OCI-LY7 (cell line): ENCODE results near the gene RREB1. TPM values are rescaled to one million over a fixed set of nuclear protein-coding genes. Genes with fewer than 3 reads are reported as not detected.

Experiments used
- BruUV-seq: library from RNA; stranded (reverse); fragments of 400-500 nt; replicated peaks from 2 replicates; lab custom pipeline; 2021; lab: Mats Ljungman, UMichigan
- CTCF ChIA-PET: fragments of 300-600 bp; sonication (Branson Sonifier 250); formaldehyde crosslinking; loops from one replicate; lab custom pipeline; 2022; ENCODE audit warnings: antibody characterized with exemption; ENCODE audit not compliant: unreplicated experiment; lab: Charles Lee
- POLR2A ChIA-PET: fragments of 300-600 bp; sonication (Branson Sonifier 250); formaldehyde crosslinking; loops from one replicate; lab custom pipeline; 2022; ENCODE audit warnings: antibody characterized with exemption; lab: Charles Lee
- DNase-seq: peaks from one replicate; pipeline ENCODE4 v3.0.0-alpha.2; 2015; ENCODE audit warnings: low spot score
- H2AFZ ChIP-seq: fragments of 200-600 bp; sonication (generic), shearing (Covaris generic); 2 replicates; pipeline ENCODE4 v1.6.1; 2014; ENCODE audit warnings: mild to moderate bottlenecking, antibody characterized with exemption, low read length, moderate library complexity
- H3K27ac ChIP-seq: fragments of 200-600 bp; sonication (generic); 2 replicates; pipeline ENCODE4 v1.5.1; 2014; ENCODE audit warnings: mixed run types, low read depth, mild to moderate bottlenecking, moderate library complexity, low read length, inconsistent platforms; ENCODE audit not compliant: poor library complexity, severe bottlenecking
- H3K36me3 ChIP-seq: fragments of 200-600 bp; sonication (generic); 2 replicates; pipeline ENCODE4 v1.6.1; 2014; ENCODE audit warnings: mild to moderate bottlenecking, antibody characterized with exemption, low read length, moderate library complexity, mixed read lengths; ENCODE audit not compliant: insufficient read depth
- H3K4me1 ChIP-seq: fragments of 200-600 bp; sonication (generic); 2 replicates; pipeline ENCODE4 v1.5.1; 2014; ENCODE audit warnings: mild to moderate bottlenecking, low read length; ENCODE audit not compliant: insufficient read depth, poor library complexity, severe bottlenecking
- H3K4me2 ChIP-seq: fragments of 200-600 bp; sonication (generic); 2 replicates; pipeline ENCODE4 v1.6.1; 2014; ENCODE audit warnings: mild to moderate bottlenecking, low read length
- H3K4me3 ChIP-seq: fragments of 200-600 bp; sonication (generic); 2 replicates; pipeline ENCODE4 v1.5.1; 2014; ENCODE audit warnings: mild to moderate bottlenecking, low read depth, low read length; ENCODE audit not compliant: poor library complexity, severe bottlenecking
- H3K79me2 ChIP-seq: fragments of 200-600 bp; sonication (generic); 2 replicates; pipeline ENCODE4 v1.6.1; 2016; ENCODE audit warnings: low read depth, mild to moderate bottlenecking, low read length, moderate library complexity, mixed read lengths; ENCODE audit not compliant: insufficient read depth
- H3K9me2 ChIP-seq: fragments of 200-600 bp; sonication (generic); 2 replicates; pipeline ENCODE4 v1.6.1; 2016; ENCODE audit warnings: mild to moderate bottlenecking, low read length, mixed read lengths; ENCODE audit not compliant: insufficient read depth
- H3K9me3 ChIP-seq: fragments of 200-600 bp; sonication (generic); 2 replicates; pipeline ENCODE4 v1.6.1; 2014; ENCODE audit warnings: mild to moderate bottlenecking, mixed run types, low read length, mixed read lengths
- H4K20me1 ChIP-seq: fragments of 200-600 bp; sonication (generic); 2 replicates; pipeline ENCODE4 v1.6.1; 2014; ENCODE audit warnings: mild to moderate bottlenecking, antibody characterized with exemption, low read length, moderate library complexity, mixed read lengths; ENCODE audit not compliant: insufficient read depth
- EZH2phosphoT487 ChIP-seq: fragments of 200-600 bp; sonication (generic); IDR thresholded peaks from 2 replicates; pipeline ENCODE4 v1.6.1; 2018; ENCODE audit warnings: low read depth, borderline replicate concordance, mild to moderate bottlenecking, mixed run types, antibody characterized with exemption, low read length, moderate library complexity, mixed read lengths
- intact Hi-C: fragments of 100-400 bp; cut with micrococcal nuclease; formaldehyde crosslinking; loops from one replicate; pipeline ENCODE4 v1.10.0; 2022; ENCODE audit not compliant: unreplicated experiment
- total RNA-seq, 2 experiments: library from RNA; depleted of rRNA in 1 of 2; stranded (reverse); fragments of >200 nt in 1 of 2; shearing (Covaris generic) in 1 of 2; gene quantifications; 2 replicates each; pipeline ENCODE4 v1.2.3, GENCODE V29; 2014 to 2022
- TF ChIP-seq, protein P1 (sequence below): fragments of 200-600 bp; sonication (generic); conservative IDR thresholded peaks from 2 replicates; pipeline ENCODE4 v1.5.1; 2014; ENCODE audit warnings: mild to moderate bottlenecking, antibody characterized with exemption, low read length, moderate library complexity, mixed read lengths

Gene RREB1
- total RNA-seq, 2 experiments from 2014 or later, result 4.4 to 7.1 TPM

DNA sequence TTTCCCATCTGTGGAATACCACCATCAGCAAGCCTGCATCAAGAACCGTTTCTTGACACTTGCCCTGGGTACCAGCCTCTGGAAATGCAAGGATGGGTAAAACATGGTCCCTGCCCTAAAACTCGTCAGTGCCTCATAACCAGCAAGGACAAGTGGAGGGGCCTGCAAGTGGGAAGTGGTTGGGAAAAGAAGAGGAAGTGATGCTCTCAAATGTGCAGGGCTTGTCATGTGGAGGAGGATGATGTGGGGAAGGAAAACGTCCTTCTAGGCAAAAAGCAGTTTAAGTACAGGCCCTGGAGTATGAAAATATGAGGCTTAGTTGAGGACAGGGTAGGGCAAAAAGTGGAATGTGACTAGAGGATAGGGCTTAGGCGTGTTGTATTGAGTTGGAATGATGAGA, 19.0 kb downstream of the RREB1 start:
- Histone ChIP-seq H4K20me1 (no peaks in the 10 kb centered on the region; the same call in 1 of the 2 replicates), H3K4me2 (no peak overlapping the region), H3K27ac (no peak overlapping the region), H3K79me2 (no peaks in the 10 kb centered on the region), H3K36me3 (no peaks in the 10 kb centered on the region), H3K4me3 (no peak overlapping the region), H3K4me1 (peaks cover 13% of the 10 kb centered on the region), H3K9me2 (no peaks in the 10 kb centered on the region), H3K9me3 (no peaks in the 10 kb centered on the region), H2AFZ (no peak overlapping the region)
- no peak for TF ChIP-seq EZH2phosphoT487
- TF ChIP-seq, protein P1, sequence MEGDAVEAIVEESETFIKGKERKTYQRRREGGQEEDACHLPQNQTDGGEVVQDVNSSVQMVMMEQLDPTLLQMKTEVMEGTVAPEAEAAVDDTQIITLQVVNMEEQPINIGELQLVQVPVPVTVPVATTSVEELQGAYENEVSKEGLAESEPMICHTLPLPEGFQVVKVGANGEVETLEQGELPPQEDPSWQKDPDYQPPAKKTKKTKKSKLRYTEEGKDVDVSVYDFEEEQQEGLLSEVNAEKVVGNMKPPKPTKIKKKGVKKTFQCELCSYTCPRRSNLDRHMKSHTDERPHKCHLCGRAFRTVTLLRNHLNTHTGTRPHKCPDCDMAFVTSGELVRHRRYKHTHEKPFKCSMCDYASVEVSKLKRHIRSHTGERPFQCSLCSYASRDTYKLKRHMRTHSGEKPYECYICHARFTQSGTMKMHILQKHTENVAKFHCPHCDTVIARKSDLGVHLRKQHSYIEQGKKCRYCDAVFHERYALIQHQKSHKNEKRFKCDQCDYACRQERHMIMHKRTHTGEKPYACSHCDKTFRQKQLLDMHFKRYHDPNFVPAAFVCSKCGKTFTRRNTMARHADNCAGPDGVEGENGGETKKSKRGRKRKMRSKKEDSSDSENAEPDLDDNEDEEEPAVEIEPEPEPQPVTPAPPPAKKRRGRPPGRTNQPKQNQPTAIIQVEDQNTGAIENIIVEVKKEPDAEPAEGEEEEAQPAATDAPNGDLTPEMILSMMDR, result no peak
- no peak for DNase-seq
- intact Hi-C loops, result no loop called here
- POLR2A ChIA-PET, result interaction anchor here (1.4 kb wide), 1 partner anchor 40 kb away, joined by 3 read pairs; no protein-coding TSS in a partner anchor
- BruUV-seq, result no TSS peak
- CTCF ChIA-PET, result no interaction called here

DNA sequence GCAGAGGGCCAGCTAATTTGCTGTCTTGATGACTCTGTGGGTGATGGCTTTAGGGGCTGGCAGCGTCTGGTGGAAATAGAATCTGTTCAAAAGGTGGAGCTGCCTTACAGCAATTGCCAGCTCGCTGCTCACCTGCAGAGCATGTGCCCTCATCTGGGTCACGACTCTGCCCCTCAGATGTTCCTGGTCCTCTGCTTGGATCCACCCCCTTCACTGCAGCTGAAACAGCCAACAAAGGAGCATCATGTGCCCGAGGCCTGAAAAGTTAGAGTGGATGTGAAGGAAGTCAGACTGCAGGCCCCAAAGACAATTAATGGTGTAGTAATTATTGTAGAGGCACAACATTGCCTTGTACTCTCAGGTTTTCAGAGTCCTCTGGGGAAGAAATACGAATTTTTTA, 19.9 kb downstream of the RREB1 start:
- Histone ChIP-seq H3K4me1 (peaks cover 13% of the 10 kb centered on the region), H3K79me2 (no peaks in the 10 kb centered on the region), H3K27ac (no peak overlapping the region), H3K36me3 (no peaks in the 10 kb centered on the region), H3K4me2 (no peak overlapping the region), H3K4me3 (no peak overlapping the region), H3K9me2 (no peaks in the 10 kb centered on the region), H2AFZ (no peak overlapping the region), H4K20me1 (no peaks in the 10 kb centered on the region; the same call in 1 of the 2 replicates), H3K9me3 (no peaks in the 10 kb centered on the region)
- TF ChIP-seq, protein P1, result no peak
- no peak for TF ChIP-seq EZH2phosphoT487
- intact Hi-C loops, result no loop called here
- ChIA-PET CTCF (no interaction called here), POLR2A (interaction anchor here (0.6 to 1.4 kb wide), 2 partner anchors 41 to 91 kb away, joined by 3 to 5 read pairs; no protein-coding TSS in a partner anchor)
- DNase-seq, result no peak
- no TSS peak for BruUV-seq

DNA sequence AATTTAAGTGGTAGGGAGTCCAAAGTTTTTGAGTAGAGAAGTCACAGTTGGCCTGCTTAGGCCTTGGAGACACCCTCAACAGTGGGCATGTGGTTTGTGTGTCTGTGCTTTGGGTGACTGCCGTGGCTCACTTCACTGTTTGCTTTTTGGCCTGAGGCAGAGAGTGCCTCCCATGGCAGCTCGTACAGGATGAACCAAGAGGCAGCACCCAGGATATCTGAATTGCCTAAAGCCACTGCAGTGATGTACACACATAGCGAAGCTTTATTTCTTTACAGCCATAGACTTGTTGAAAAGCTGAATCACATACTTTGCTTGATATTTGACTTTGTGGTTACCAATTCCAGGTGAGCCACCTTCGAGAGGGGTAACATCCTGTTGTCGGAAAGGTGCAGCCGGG, 21.6 kb downstream of the RREB1 start:
- ChIA-PET CTCF (no interaction called here), POLR2A (interaction anchor here (0.6 kb wide), 1 partner anchor 80 kb away, joined by 4 read pairs; no protein-coding TSS in a partner anchor)
- intact Hi-C loops, result no loop called here
- peaks cover 13% of the 10 kb centered on the region for H3K4me1 ChIP-seq
- TF ChIP-seq, protein P1, result no peak
- TF ChIP-seq EZH2phosphoT487, result no peak
- H3K36me3 ChIP-seq, result no peaks in the 10 kb centered on the region
- no peaks in the 10 kb centered on the region; the same call in 1 of the 2 replicates for H4K20me1 ChIP-seq
- no peak overlapping the region for H3K4me3 ChIP-seq
- no TSS peak for BruUV-seq
- no peak overlapping the region for H2AFZ ChIP-seq
- no peak for DNase-seq
- H3K79me2 ChIP-seq, result no peaks in the 10 kb centered on the region
- H3K9me2 ChIP-seq, result no peaks in the 10 kb centered on the region
- H3K9me3 ChIP-seq, result no peaks in the 10 kb centered on the region
- H3K4me2 ChIP-seq, result no peak overlapping the region
- H3K27ac ChIP-seq, result no peak overlapping the region
